Activated CD4-positive, alpha-beta T cell treated with anti-CD3 and anti-CD28 coated beads for 48 hours (primary cell): Measurements from ENCODE around the gene UBE2N.
"Not testable (repeated sequence)": the region's sequence is repeated elsewhere in the genome, so short reads cannot be mapped to it uniquely, and the experiment has no call there.

Source experiments
- DNase-seq: peaks from one replicate; pipeline ENCODE4 v3.0.0-alpha.2; 2020

Gene UBE2N

DNA sequence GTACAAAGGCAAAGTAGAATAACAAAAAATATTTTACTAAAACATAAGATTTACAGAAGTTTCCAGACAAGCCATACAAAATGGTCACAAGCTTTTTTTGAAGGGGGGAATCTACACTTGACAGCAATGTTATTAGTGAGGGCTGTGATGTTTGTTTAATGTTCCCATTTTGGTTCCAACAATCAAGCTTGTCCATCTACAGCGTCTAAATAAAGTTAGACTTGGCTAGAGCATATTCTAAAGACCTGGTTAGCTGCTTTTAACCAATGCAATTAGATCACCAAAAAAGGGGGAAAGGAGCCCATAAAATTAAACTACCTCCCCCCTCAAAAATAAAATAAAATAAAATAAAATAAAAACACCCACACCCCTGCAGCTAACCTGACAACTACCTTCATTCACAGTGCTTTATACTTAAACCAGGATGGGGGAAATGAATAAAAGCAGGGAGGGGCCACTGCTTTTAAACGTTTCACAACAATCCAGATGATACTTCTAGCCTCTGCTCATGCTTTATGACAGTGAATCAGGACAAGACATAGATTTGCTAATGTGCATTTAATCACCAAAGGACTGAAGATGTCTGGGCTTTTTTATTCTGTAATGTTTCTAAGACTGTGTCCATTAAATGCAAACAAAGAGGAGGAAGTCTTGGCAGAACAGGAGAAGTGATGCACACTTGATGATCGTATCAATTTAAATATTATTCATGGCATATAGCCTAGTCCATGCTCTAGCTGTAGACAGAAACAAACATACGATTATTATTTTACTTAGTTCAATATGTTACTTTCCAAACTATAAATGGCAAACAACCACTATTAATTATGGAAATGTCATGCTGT is 32.2 kb downstream of the UBE2N start:
- DNase-seq, result not testable (repeated sequence)

DNA sequence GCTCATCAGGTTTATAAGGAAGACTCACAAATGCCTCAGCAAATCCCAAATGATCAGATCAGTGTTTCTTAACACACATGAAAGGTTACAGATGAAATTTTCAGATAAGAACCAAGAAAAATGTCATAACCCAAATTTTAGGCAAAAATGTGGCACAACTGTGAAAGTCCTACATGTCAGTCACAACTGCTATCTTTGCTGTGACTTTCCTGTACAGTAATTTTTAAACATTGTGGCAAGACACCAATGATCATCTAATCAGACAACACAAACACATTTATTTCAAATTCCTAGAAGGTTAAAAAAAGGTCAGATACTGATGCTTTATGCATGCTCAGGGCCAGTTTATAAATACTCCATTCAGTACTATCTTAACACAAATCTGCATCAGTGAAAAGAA is 32.9 kb downstream of the UBE2N start:
- no peak for DNase-seq

DNA sequence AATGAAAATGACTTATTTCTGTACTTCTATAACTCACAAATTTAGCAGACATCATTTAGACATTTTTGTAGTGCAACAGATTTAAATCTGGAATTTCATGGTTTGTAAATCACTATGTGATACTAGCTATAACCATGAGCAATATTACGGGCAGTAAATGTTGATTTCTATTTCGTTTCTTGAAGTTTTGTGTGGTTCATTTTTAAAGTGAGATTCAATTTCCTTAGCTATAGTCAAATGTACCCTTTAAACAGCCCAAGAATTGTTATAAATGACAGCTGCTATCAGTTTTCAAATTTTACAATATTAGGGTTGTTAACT is 33.8 kb downstream of the UBE2N start:
- DNase-seq, result no peak

DNA sequence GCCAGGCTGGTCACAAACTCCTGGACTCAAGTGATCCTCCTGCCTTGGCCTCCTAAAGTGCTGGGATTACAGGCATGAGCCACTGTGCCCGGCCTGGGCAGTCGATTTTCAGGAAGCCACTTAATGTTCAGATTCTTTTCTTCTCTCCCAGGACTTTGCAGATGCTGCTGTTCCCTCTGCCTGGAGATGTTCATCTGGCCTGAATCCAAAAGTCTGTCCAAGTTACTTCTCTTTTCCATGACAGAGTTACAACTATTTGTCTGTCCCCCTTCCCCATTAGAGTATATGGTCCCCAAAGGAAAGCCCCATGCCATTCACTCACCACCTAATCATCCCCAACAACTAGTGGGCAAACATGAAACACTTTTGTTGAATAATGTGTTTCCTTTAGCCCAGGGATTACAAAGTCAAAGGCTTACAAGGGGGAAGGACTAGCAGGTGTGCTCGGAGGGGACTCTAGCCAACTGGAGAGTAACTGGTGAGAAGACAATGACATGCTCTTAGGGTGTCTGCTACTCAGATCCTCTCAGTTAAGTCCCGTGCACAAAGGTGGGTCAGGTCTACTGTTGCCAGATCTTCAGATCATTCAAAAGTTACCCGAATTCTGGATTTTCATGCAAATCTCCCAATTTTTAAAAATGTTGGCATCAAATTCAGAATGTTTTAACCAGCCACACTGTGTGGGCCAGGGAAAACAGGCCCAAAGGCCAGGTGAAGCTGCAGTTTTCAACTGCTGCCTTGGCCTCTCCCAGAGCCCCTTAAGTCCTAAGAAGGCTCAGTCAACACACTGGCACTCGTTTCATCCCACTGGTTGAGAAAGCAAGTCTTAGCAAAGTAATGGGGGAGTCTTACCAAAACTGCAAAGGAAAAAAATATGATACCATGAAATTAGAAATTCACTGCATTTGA is 34.4 kb downstream of the UBE2N start:
- no peak for DNase-seq

DNA sequence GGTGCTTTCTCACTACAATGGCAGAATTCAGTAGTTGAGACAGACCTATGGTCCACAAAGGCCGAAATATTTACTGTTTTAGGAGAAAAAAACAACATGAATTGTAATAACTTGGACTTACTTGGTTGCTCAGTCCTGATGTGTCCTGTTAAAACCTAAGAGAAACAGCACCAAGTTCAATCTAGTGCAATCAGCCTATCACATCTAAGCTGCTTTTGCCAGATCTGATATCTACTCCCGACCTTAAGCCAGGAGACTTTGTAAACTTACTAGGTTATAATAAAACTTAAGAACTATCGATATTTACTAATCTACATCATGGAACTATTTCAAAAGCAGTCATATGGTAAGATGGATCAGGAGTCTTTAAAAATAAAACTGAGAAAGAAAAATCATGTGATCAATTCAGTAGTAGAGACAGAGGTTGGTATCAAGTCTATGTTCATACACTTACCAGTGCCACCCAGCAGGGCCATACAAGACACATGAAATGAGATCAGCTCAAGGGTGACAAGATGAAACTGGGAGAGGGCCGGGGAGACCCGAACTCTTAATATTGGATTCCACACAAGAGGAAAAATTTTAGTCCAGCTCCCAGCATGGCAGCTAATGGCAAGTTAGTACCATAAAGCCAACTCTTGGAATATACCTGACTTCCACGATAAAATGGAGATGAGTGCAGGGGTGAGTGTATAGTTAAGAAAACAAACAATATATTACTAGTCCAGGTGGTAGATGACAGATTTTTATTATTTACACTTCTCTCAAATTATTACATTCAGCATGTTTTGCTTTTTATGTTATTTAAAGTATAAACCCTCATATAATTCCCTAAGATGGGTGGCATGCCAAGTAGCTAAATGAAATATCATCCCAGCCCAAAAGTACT is 36.5 kb downstream of the UBE2N start:
- no peak for DNase-seq

DNA sequence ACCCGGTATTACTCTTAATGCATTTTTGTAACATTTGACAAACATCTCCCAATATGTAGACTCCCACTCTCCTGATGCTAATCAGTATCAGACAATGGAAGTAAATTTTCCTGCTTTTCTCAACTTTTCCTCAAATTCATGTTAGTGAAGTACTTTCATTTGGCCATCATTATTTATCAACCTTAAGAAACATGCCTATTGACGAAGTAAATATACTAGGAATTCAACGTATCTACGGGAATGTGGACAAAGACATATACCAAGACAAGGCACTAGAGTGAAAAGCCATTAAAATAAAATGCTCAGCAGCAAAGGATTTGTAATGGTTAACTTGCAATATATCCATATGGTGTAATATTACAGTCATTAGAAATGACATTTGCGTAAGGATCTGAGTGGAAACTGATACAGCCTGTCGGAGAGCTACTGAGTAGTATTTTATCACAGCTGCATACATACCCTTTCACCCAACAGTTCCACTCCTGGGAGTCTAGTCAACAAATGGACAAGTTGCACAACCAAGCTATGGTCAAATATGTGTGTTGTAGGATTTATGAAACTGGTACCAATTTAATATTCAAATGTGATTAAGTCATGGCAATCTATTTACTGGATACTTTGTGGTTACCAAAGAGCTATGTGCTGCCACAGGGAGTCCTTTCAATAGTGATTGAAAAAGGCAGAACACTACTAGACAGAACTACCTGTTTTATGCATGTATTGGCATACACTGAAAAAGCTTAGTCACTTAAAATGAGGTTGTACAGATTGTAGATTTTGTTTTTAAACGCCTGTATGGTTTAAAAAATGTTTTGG is 37.6 kb downstream of the UBE2N start:
- DNase-seq, result no peak

DNA sequence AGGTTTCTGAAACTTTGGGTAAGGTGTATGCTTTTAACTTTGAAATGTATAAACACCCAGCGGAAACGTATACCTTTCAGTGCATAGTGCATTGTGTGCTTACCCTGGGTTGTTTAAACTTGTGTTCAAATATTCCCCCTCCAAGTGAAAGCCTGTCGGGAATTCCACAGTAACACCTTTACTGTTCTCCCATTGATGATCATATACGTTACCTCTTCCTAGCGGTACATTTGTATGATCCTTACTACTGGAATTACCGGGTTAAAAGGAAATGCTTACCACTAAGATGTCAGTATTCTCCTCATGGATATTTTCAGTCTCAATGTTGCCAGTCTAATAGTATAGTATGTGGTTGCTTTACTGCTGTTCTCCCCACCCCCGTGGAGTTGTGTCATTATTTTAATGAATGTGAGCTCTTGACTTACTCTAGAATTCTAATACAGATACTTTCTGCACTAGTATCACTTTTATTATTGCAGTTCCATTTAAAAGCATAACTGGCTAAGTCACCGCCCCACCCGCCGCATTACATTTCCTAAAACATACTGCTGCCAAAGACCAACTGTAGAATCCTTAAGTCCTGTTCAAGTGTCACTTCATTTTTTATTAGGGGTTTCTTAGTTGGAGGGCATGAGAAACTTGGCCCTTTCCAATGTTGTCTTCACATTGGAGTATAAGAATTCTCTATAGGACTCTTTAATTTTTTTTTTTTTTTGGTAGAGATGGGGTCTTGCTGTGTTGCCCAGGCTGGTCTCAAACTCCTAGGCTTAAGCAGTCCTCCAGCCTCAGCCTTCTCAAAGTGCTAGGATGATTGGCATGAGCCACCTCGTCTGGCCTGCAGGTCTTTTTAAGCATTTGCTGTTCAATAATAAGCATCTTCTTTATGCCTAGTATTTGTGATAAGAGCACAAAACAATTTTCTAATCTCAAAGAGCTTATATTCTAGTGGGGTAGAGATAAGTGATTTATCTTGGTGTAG is 39.1 kb downstream of the UBE2N start:
- peak; percentile 61 for DNase-seq

DNA sequence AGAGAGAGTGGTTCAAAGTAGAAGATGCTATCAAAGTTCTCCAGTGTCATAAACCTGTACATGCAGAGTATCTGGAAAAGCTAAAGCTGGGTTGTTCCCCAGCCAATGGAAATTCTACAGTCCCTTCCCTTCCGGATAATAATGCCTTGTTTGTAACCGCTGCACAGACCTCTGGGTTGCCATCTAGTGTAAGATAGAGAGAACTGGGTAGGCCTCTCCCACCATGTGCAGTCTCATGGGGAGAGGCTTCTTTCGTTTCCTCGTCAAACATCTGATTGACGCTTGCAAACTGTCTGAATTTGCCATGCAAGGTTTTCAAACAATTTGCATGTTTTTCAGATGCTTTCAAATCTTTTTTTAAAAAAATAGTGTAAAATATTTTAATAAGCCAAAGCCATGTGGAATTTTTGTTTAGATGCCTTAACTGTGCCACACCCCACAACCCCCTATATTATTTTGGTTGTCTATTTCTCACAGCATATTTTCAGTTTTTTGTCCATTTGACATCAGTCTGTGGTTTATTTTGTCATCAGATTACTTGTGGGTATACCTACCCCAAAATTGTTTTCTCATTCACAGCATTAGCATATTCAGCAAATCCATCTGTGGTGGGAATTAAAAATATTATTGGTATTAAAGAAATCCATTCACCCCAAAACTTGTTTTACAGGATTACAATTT is 42.4 kb downstream of the UBE2N start:
- not testable (repeated sequence) for DNase-seq

DNA sequence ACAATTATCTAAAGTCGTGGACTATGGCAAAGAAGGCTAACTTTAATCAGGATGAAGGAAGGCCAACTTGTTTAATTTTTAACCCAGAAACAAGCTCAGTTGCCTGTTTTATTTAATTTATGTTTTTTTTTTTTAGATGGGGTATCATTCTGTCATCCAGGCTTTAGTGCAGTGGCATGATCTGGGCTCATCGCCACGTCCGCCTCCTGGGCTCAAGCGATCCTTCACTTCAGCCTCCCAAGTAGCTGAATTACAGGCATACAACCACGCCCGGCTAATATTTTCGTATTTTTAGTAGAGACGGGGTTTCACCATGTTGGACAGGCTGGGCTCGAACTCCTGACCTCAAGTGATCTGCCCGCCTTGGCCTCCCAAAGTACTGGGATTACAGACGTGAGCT is 44.3 kb downstream of the UBE2N start:
- DNase-seq, result no peak

DNA sequence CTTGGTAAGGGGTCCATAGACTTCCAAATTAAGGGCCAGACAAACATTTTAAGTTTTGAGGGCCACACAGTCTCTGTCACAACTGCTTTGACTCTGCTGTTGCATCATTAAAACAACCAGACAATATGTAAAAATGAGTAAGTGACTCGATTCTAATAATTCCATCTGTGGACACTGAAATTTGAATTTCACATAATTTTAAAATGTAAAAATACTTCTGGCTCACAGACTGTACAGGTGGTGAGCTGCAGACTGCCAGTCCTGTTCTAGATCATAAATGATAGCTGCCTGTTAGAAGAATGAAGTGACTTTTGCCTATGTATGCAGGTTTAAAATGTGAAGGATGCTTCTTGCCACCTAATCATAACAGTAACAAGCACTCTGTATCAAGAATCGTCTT is 48.3 kb downstream of the UBE2N start:
- DNase-seq, result no peak

DNA sequence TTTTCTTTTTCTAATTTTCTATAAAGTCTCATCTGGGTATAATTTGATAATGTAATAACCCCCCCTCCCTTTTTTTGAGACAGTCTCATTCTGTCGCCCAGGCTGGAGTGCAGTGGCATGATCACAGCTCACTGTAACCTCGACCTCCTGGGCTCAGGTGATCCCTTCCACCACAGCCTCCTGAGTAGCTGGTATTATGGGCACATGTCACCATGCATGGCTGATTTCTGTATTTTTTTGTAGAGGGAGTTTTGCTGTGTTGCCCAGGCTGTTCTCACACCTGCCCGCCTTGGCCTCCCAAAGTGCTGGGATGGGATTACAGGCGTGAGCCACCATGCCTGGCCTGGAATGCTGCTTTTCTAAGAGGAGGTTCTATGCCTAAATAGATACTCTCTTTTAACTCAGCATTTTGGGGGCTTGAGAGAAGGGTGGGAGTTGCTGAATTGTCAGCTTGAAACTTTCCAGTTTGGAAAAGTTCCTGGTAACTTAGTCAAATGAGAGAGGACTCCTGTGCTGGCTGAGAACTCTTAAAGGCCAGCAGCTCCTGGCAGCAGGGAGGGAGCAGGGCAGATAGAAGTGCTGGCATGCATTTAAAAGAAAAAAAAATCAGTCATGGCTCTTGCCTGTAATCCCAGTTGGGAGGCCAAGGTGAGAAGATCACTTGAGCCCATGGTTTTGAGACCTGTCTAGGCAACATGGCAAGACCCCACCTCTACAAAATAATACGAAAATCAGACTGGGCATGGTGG is 51.0 kb downstream of the UBE2N start:
- no peak for DNase-seq

DNA sequence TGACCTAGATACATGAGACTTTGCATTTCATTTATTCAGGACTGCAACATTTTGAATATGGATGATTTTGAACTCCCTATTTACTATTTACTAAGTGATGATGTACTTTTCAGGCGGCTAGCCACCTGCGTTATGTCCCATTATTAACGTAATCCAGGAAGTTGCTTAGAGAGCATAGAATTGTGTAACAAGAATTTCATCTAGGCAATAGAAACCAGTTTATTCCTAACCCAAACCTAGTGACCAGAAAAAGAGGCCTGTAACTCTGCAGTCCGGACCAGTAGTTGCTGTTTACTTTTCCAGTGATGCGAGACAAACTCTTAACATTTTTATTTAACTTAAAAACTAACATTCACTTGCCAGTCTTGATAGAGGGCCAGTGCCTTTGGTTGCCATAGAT is 51.7 kb downstream of the UBE2N start:
- no peak for DNase-seq

DNA sequence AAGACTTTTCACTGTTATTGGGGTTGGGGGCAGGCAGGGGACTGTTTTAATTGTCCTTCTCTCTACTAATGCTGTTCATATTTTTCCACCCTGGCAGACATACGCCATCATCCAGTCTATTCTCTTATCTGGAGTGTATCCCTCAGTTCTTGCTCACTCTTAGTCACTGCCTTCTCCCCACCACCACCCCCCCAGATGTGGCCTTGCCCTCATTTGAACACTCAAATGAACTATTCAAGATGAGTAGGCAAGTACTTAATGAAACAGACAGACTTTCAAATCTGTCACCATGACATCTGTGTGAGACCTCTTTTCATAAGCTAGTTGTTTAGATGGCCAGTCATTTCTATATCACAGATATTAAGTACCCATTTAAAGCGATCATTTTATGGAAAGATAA is 54.0 kb downstream of the UBE2N start:
- peak; percentile 81 for DNase-seq

DNA sequence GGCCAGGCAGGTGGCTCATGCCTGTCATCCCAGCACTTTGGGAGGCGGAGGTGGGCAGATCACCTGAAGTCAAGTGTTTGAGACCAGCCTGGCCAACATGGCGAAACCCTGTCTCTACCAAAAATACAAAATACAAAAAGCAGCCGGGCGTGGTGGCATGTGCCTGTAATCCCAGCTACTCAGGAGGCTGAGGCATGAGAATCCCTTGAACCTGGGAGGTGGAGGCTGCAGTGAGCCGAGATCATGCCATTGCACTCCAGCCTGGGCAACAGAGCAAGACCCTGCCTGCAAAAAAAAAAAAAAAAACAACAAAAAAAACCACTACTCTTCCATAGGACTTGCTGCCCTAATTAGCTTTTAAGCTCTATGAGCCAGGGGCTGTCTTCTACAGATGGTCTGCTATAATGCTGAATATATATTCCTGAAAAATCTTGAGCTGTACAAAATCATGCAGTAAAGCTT is 59.7 kb downstream of the UBE2N start:
- DNase-seq, result not testable (repeated sequence)

DNA sequence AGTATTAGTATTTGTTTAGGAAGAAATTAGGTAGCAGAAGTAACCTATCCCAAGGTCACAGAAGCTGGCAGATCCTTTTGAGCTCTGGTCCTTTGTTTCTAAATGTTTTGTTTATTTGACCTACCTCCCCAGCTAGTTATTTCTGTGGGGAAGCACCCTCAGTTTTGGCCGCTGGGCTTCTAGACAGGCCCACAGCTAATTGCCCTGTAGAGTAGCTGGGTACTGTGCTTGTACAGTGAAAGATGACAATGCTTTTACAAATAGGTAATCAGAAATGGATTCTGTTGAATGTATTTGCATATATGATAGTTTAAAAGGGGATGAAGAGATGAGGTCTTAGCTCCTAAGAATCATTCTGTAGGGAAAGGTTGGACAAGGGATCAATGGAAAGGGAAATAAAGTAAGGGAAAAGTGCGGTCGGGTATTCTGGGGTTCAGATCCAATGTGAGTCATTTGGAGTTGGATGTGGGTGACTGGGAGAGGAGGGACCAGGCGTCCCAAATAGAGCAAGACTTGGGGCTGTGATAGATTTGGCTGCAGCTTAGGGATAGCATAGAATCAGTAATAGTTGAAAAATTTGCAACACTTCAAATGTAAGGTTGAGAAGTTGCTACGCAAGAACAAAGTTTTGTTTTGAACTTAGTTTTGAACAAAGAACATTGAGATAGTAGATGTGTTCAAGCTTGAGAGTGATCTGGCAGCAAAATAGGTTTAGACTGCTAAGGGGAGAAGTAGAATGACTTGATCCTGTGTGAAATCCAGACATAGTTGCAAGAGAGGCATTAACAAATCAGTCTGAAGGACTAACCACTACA is 60.4 kb downstream of the UBE2N start:
- DNase-seq, result no peak

DNA sequence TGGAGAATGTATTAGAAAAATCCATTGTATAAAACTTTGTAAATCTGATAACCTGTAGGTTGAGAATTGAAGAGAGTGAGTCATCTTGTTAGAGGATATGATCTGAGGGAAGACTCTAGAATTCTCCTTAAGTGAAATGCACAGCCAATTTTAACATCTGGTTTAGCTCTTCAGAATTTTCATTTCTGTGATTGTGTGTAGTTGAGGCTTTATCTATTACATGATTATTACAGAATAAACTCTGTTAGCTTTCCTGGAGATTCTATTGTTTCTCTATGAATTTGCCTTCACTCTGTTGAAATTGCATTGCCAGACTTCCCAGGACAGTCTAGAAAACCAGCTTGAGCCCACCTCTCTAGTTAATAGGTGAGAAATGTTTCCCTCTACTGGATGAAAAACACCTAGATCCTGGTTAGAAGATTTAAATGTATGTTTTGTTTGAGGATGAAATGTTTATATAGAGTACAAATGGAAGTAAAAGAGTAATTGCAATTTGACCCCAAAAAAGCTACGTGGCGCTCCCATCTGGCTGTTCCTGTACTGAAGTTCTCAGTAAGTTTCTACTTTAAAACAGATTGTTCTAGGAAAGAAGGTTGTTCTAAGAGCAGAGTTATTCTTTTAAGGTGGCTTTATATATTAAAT is 61.1 kb downstream of the UBE2N start:
- DNase-seq, result no peak

DNA sequence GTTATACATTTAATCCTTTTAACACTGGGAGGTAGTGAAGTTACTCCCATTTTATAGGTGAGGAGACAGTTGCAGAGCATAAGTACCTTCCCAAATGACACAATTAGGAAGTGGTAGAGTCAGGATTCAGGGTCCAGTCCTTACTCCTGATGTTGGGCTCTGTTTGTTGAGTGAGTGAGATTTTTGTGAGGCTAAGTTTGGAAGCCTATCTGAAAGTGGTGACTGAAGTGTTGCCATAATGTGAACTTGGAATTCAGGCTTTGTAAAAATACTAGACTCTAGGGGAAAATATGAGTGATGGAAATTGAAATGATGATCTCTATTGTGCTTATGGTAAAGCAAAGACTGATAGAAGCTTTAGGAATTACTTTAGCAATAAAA is 61.8 kb downstream of the UBE2N start:
- DNase-seq, result no peak

DNA sequence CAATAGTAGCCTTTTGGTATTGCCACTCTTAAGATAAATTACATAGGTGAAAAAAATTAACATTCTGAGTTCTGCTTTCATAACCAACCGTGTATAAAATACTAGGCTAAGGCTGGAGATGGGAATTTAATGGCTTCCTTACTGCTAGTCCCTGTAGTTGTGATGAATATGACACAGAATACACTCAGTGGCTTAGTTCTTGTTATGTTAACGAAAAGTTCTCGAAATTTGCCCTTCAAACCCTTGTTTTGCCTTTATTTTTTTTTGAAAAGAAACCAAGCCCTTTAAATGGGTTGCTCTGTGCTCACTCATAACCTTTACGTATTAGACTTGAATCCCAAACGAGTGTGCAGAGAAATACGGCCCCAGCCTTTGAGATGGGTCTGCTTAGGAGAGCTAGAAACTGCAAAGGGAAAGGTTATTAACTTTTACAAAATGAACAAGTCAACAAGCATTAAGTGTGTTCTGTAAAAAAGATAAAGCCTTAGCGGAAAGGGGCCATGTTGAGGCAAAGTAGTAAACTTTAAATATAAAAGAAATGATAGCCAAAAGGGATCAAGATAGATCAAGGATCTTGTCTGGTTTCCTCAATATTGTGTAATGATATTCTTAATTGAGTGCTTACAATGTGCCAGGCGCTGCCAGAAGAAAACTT is 62.3 kb downstream of the UBE2N start:
- DNase-seq, result no peak
